Small intestine (tissue), 16 donors: ENCODE data around the gene ZNF879. TPM values are rescaled to one million over a fixed set of nuclear protein-coding genes. Genes with fewer than 3 reads are reported as not detected.
A peak's percentile ranks its signal among the peaks of the same experiment; 100 is the strongest.

Experiments used
- DNase-seq, 2 donors: peaks; one replicate each; pipeline versions ENCODE4 v3.0.0 to v3.0.0-alpha.2; 2013
- FAIRE-seq: peaks from 2 replicates; lab custom pipeline; 2012; peaks lifted over from hg19 to GRCh38; lab: Jason Lieb, UNC
- H3K27ac ChIP-seq, 3 donors: one replicate each; pipeline ENCODE4 v1.5.1; 2013; ENCODE audit warnings: low read length in 2 of 3, mild to moderate bottlenecking in 2 of 3, control low read depth in 1 of 3, inconsistent platforms in 1 of 3, low read depth in 1 of 3, moderate library complexity in 1 of 3
- H3K27me3 ChIP-seq, 3 donors: one replicate each; pipeline ENCODE4 v1.6.1; 2013; ENCODE audit warnings: low read length in 3 of 3, inconsistent platforms in 1 of 3; ENCODE audit not compliant: control insufficient read depth in 3 of 3, insufficient read depth in 3 of 3
- H3K36me3 ChIP-seq, 3 donors: one replicate each; pipeline ENCODE4 v1.6.1; 2013; ENCODE audit warnings: low read length in 3 of 3, inconsistent platforms in 1 of 3, low read depth in 1 of 3, mild to moderate bottlenecking in 1 of 3, moderate library complexity in 1 of 3; ENCODE audit not compliant: control insufficient read depth in 3 of 3, insufficient read depth in 2 of 3
- H3K4me1 ChIP-seq, 3 donors: one replicate each; pipeline ENCODE4 v1.6.1; 2013; ENCODE audit warnings: low read length in 2 of 3, inconsistent platforms in 1 of 3, low read depth in 1 of 3, mild to moderate bottlenecking in 1 of 3, moderate library complexity in 1 of 3; ENCODE audit not compliant: control insufficient read depth in 3 of 3, insufficient read depth in 2 of 3
- H3K4me3 ChIP-seq, 3 donors: one replicate each; pipeline ENCODE4 v1.5.1; 2013; ENCODE audit warnings: low read length in 3 of 3, control low read depth in 1 of 3, inconsistent platforms in 1 of 3, low read depth in 1 of 3, mild to moderate bottlenecking in 1 of 3, moderate library complexity in 1 of 3
- H3K9me3 ChIP-seq, 2 donors: one replicate each; pipeline ENCODE4 v1.6.1; 2013; ENCODE audit warnings: low read depth in 1 of 2, low read length in 1 of 2; ENCODE audit not compliant: control insufficient read depth in 2 of 2, insufficient read depth in 1 of 2
- WGBS, 3 donors: extraction: QIAGEN DNeasy Blood & Tissue Kit; methylation state at CpG; one replicate each; pipeline ENCODE4 v1.1.7; 2013; 5-methylcytosine and 5-hydroxymethylcytosine counted together
- long read RNA-seq, 10 donors: transcript quantifications; one replicate each; lab custom pipeline, GENCODE V29; 2026
- polyA plus RNA-seq, 4 donors: library from polyadenylated mRNA; stranded (reverse) in 3 of 4; unstranded in 1 of 4; fragments of 200-250 nt in 3 of 4; fragments of 120-200 nt in 1 of 4; gene quantifications; one replicate each; pipeline versions ENCODE4 v1.2.1 to v1.2.3, GENCODE V29; 2013
- donor health status: healthy with polysubstance abuse.
- donor health status: control.
- donor health status: control.
- donor health status: Bipolar disorder and iron deficiency.
- donor health status: healthy.

ZNF879 gene
- polyA plus RNA-seq: 1 to 10 TPM; 1.5 to 3.0 (median 2.0) TPM
- long read RNA-seq, donor 1, partial matches to known transcripts: 0 of 1 reads
- long read RNA-seq, donor 1, other reads (novel, unspliced or antisense): 0 of 1 reads
- long read RNA-seq, donor 2: 0 reads
- long read RNA-seq, donor 3, partial matches to known transcripts: 0 of 2 reads
- long read RNA-seq, donor 3, other reads (novel, unspliced or antisense): 0 of 2 reads
- long read RNA-seq, donor 4: 0 reads
- long read RNA-seq, donor 5, partial matches to known transcripts: 0 of 1 reads
- long read RNA-seq, donor 5, other reads (novel, unspliced or antisense): 0 of 1 reads
- long read RNA-seq, donor 6, partial matches to known transcripts: 0 of 1 reads
- long read RNA-seq, donor 6, other reads (novel, unspliced or antisense): 0 of 1 reads
- long read RNA-seq, donor 7, partial matches to known transcripts: 0 of 1 reads
- long read RNA-seq, donor 7, other reads (novel, unspliced or antisense): 0 of 1 reads
- long read RNA-seq, donor 8: 0 reads
- long read RNA-seq, donor 9: 0 reads
- long read RNA-seq, donor 10, partial matches to known transcripts: 0 of 3 reads
- long read RNA-seq, donor 10, other reads (novel, unspliced or antisense): 0 of 3 reads

- WGBS, 3 donors: 1 to 2% (median 1%) methylated on average over 47 to 72 of the region's 72 CpGs
- H3K9me3 ChIP-seq: peaks cover 4 to 43% of the 10 kb centered on the region in 2 donors
- FAIRE-seq: no peak
- peaks cover 10 to 29% (median 16%) of the 10 kb centered on the region in 3 donors for H3K36me3 ChIP-seq
- H3K4me1 ChIP-seq: no peaks in the 10 kb centered on the region
- peak; percentile 95 to 97 for DNase-seq
- H3K27me3 ChIP-seq: no peaks in the 10 kb centered on the region
- H3K27ac ChIP-seq: peak within 1 kb of the TSS in 2 of 3 donors; percentile 69 to 91
- peak within 1 kb of the TSS; percentile 46 to 90 (median 67) for H3K4me3 ChIP-seq
Measured at GRCh38 chr5:179023528-179024189, at the start of gene ZNF879. Gene ZNF879, plus strand, starts transcription at chr5:179023804. Its CDS starts 1,201 bp downstream, at chr5:179025005.

GRCh38 chr5:178981381-178981780 is 42.2 kb upstream of the ZNF879 start:
- H3K27ac ChIP-seq: no peak overlapping the region

GRCh38 chr5:178982941-178983340 is 40.7 kb upstream of the ZNF879 start:
- H3K36me3 ChIP-seq: no peaks in the 10 kb centered on the region
- 94 to 96% (median 95%) methylated on average over 17 of the region's 17 CpGs for WGBS, 3 donors
- H3K9me3 ChIP-seq: peaks cover 6 to 88% of the 10 kb centered on the region in 2 donors
- DNase-seq: no peak
- no peak for FAIRE-seq
- no peak overlapping the region for H3K4me3 ChIP-seq
- no peaks in the 10 kb centered on the region for H3K4me1 ChIP-seq
- no peaks in the 10 kb centered on the region for H3K27me3 ChIP-seq
- H3K27ac ChIP-seq: no peak overlapping the region

More at GRCh38 chr5:178981381-178981780, 42.2 kb upstream of the ZNF879 start:
- DNase-seq: no peak
- WGBS, 3 donors: 91 to 95% (median 94%) methylated on average over 15 of the region's 15 CpGs
- Histone ChIP-seq H3K27me3 (no peaks in the 10 kb centered on the region), H3K4me3 (no peak overlapping the region), H3K4me1 (no peaks in the 10 kb centered on the region), H3K9me3 (peaks cover 4 to 91% of the 10 kb centered on the region in 2 donors), H3K36me3 (no peaks in the 10 kb centered on the region)
- FAIRE-seq: no peak

- Histone ChIP-seq H3K4me3 (no peak overlapping the region), H3K27me3 (no peaks in the 10 kb centered on the region), H3K27ac (no peak overlapping the region), H3K9me3 (peaks cover 6 to 91% of the 10 kb centered on the region in 2 donors), H3K36me3 (no peaks in the 10 kb centered on the region), H3K4me1 (no peaks in the 10 kb centered on the region)
- DNase-seq (no peak), FAIRE-seq (no peak)
- WGBS, 3 donors: 87 to 91% (median 89%) methylated on average over 7 to 10 of the region's 10 CpGs
Measured at GRCh38 chr5:178983728-178984127, 39.9 kb upstream of the ZNF879 start.

GRCh38 chr5:178984145-178985072 is 39.2 kb upstream of the ZNF879 start:
- H3K36me3 ChIP-seq: no peaks in the 10 kb centered on the region

GRCh38 chr5:178986326-178986960 is 37.2 kb upstream of the ZNF879 start:
- Histone ChIP-seq H3K4me3 (no peak overlapping the region), H3K4me1 (no peaks in the 10 kb centered on the region), H3K9me3 (peaks cover 4 to 88% of the 10 kb centered on the region in 2 donors), H3K27me3 (no peaks in the 10 kb centered on the region), H3K36me3 (no peaks in the 10 kb centered on the region), H3K27ac (no peak overlapping the region)
- 97% methylated on average over 41 to 43 of the region's 43 CpGs for WGBS, 3 donors
- FAIRE-seq: no peak
- DNase-seq: no peak

More at GRCh38 chr5:178984145-178985072, 39.2 kb upstream of the ZNF879 start:
- FAIRE-seq: no peak
- DNase-seq: no peak
- 93 to 96% (median 94%) methylated on average over 37 of the region's 37 CpGs for WGBS, 3 donors
- no peak overlapping the region for H3K4me3 ChIP-seq
- no peaks in the 10 kb centered on the region for H3K4me1 ChIP-seq
- peaks cover 6 to 89% of the 10 kb centered on the region in 2 donors for H3K9me3 ChIP-seq
- H3K27ac ChIP-seq: no peak overlapping the region
- H3K27me3 ChIP-seq: no peaks in the 10 kb centered on the region

- Histone ChIP-seq H3K27ac (no peak overlapping the region), H3K4me1 (no peaks in the 10 kb centered on the region), H3K27me3 (peaks cover 0 to 9% (median 8%) of the 10 kb centered on the region in 3 donors), H3K36me3 (no peaks in the 10 kb centered on the region), H3K4me3 (no peak overlapping the region), H3K9me3 (peaks cover 4 to 74% of the 10 kb centered on the region in 2 donors)
- FAIRE-seq (no peak), DNase-seq (no peak)
- 87 to 93% (median 87%) methylated on average over 27 of the region's 27 CpGs for WGBS, 3 donors
Measured at GRCh38 chr5:178988436-178989220, 35.0 kb upstream of the ZNF879 start.
